Measurements from ENCODE around the gene DICER1.

- TF ChIP-seq CTCF (IDR thresholded peaks at IDR 0.05; ENCODE audit: insufficient read depth, low read depth, low read length) (no peak), EZH2 (IDR thresholded peaks at IDR 0.05; ENCODE audit: insufficient read depth, low read length) (no peak)
Observed at GRCh38 chr14:95064256-95064655, 93.1 kb downstream of the DICER1 start.

Data from astrocyte (in vitro differentiated cells and primary cell).